OCI-LY1 (cell line): Measurements from ENCODE around the gene SLC28A3.
"Not testable (repeated sequence)": the region's sequence is repeated elsewhere in the genome, so short reads cannot be mapped to it uniquely, and the experiment has no call there.

Experiments
- H2AFZ ChIP-seq: fragments of 200-600 bp; sonication (generic), shearing (Covaris generic); 2 replicates; pipeline ENCODE4 v1.6.0; 2014; ENCODE audit warnings: antibody characterized with exemption, mild to moderate bottlenecking, low read length
- H3F3A ChIP-seq: fragments of 200-600 bp; sonication (generic), shearing (Covaris generic); 2 replicates; pipeline ENCODE4 v1.6.0; 2014; ENCODE audit warnings: mild to moderate bottlenecking, antibody characterized with exemption, low read length, moderate library complexity; ENCODE audit not compliant: insufficient read depth
- H3K27ac ChIP-seq: fragments of 200-600 bp; sonication (generic); 2 replicates; pipeline ENCODE4 v1.5.1; 2014; ENCODE audit warnings: low read length, mixed run types, mild to moderate bottlenecking, low read depth; ENCODE audit not compliant: poor library complexity, severe bottlenecking
- H3K27me3 ChIP-seq: fragments of 200-600 bp; sonication (generic); 2 replicates; pipeline ENCODE4 v1.6.0; 2014; ENCODE audit warnings: antibody characterized with exemption, mild to moderate bottlenecking, low read length, moderate library complexity; ENCODE audit not compliant: insufficient read depth
- H3K36me3 ChIP-seq: fragments of 200-600 bp; sonication (generic); 2 replicates; pipeline ENCODE4 v1.6.1; 2014; ENCODE audit warnings: mild to moderate bottlenecking, antibody characterized with exemption, low read length, moderate library complexity, mixed read lengths; ENCODE audit not compliant: insufficient read depth
- H3K4me1 ChIP-seq: fragments of 200-600 bp; sonication (generic); 2 replicates; pipeline ENCODE4 v1.5.1; 2014; ENCODE audit warnings: mild to moderate bottlenecking, low read length, moderate library complexity; ENCODE audit not compliant: insufficient read depth, severe bottlenecking
- H3K4me2 ChIP-seq: fragments of 200-600 bp; sonication (generic), shearing (Covaris generic); 2 replicates; pipeline ENCODE4 v1.6.1; 2014; ENCODE audit warnings: low read length
- H3K4me3 ChIP-seq: fragments of 200-600 bp; sonication (generic); 2 replicates; pipeline ENCODE4 v1.5.1; 2014; ENCODE audit warnings: low read length, low read depth, mild to moderate bottlenecking, mixed read lengths; ENCODE audit not compliant: poor library complexity, severe bottlenecking
- H3K79me2 ChIP-seq: fragments of 200-600 bp; shearing (Covaris generic); 2 replicates; pipeline ENCODE4 v1.6.1; 2016; ENCODE audit warnings: mixed run types, low read length, mixed read lengths; ENCODE audit not compliant: insufficient read depth
- H3K9ac ChIP-seq: fragments of 200-600 bp; sonication (generic), shearing (Covaris generic); 2 replicates; pipeline ENCODE4 v1.6.1; 2014; ENCODE audit warnings: mild to moderate bottlenecking, low read length, mixed read lengths
- H3K9me2 ChIP-seq: fragments of 200-600 bp; sonication (generic), shearing (Covaris generic); 2 replicates; pipeline ENCODE4 v1.6.1; 2014; ENCODE audit warnings: low read depth, mild to moderate bottlenecking, low read length, mixed read lengths
- H3K9me3 ChIP-seq: fragments of 200-600 bp; shearing (Covaris generic); 2 replicates; pipeline ENCODE4 v1.6.1; 2014; ENCODE audit warnings: low read length, mixed read lengths
- H4K20me1 ChIP-seq: fragments of 200-600 bp; sonication (generic), shearing (Covaris generic); 2 replicates; pipeline ENCODE4 v1.6.0; 2016; ENCODE audit warnings: mild to moderate bottlenecking, low read length; ENCODE audit not compliant: insufficient read depth
- EZH2 ChIP-seq: fragments of 200-600 bp; sonication (generic), shearing (Covaris generic); IDR thresholded peaks from 2 replicates; pipeline ENCODE4 v1.8.0; 2017; ENCODE audit warnings: borderline replicate concordance, mixed run types, mild to moderate bottlenecking, antibody characterized with exemption, low read length, moderate library complexity, mixed read lengths
- TF ChIP-seq, protein P1 (sequence below): fragments of 200-600 bp; sonication (generic), shearing (Covaris generic); IDR thresholded peaks from 2 replicates; pipeline ENCODE4 v1.5.1; 2017; ENCODE audit warnings: mild to moderate bottlenecking, antibody characterized with exemption, low read length, moderate library complexity, mixed read lengths

SLC28A3 gene

GRCh38 chr9:84340535-84340934, at the start of gene SLC28A3:
TSS of gene SLC28A3 (minus strand) at chr9:84340758. CDS start at chr9:84340633, 125 bp downstream.
- Histone ChIP-seq H3K4me3 (no peak within 1 kb of the TSS), H3K79me2 (no peaks in the 10 kb centered on the region), H3K36me3 (no peaks in the 10 kb centered on the region), H3K27ac (no peak within 1 kb of the TSS), H3F3A (no peaks in the 10 kb centered on the region), H3K9me3 (no peaks in the 10 kb centered on the region), H4K20me1 (no peaks in the 10 kb centered on the region), H3K9me2 (no peaks in the 10 kb centered on the region), H2AFZ (no peak within 1 kb of the TSS), H3K9ac (no peak within 1 kb of the TSS), H3K4me1 (no peaks in the 10 kb centered on the region), H3K27me3 (no peaks in the 10 kb centered on the region), H3K4me2 (no peak within 1 kb of the TSS)
- no peak for TF ChIP-seq EZH2
- TF ChIP-seq, protein P1, sequence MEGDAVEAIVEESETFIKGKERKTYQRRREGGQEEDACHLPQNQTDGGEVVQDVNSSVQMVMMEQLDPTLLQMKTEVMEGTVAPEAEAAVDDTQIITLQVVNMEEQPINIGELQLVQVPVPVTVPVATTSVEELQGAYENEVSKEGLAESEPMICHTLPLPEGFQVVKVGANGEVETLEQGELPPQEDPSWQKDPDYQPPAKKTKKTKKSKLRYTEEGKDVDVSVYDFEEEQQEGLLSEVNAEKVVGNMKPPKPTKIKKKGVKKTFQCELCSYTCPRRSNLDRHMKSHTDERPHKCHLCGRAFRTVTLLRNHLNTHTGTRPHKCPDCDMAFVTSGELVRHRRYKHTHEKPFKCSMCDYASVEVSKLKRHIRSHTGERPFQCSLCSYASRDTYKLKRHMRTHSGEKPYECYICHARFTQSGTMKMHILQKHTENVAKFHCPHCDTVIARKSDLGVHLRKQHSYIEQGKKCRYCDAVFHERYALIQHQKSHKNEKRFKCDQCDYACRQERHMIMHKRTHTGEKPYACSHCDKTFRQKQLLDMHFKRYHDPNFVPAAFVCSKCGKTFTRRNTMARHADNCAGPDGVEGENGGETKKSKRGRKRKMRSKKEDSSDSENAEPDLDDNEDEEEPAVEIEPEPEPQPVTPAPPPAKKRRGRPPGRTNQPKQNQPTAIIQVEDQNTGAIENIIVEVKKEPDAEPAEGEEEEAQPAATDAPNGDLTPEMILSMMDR: no peak

GRCh38 chr9:84390254-84390653, 49.7 kb upstream of the SLC28A3 start:
- H3K27ac ChIP-seq, H3K27me3 ChIP-seq, H3K4me2 ChIP-seq, H3K9ac ChIP-seq, H4K20me1 ChIP-seq, H3K4me3 ChIP-seq, H3F3A ChIP-seq, H3K36me3 ChIP-seq, H3K9me2 ChIP-seq, H2AFZ ChIP-seq, H3K4me1 ChIP-seq, H3K79me2 ChIP-seq, H3K9me3 ChIP-seq: not testable (repeated sequence)

DNA sequence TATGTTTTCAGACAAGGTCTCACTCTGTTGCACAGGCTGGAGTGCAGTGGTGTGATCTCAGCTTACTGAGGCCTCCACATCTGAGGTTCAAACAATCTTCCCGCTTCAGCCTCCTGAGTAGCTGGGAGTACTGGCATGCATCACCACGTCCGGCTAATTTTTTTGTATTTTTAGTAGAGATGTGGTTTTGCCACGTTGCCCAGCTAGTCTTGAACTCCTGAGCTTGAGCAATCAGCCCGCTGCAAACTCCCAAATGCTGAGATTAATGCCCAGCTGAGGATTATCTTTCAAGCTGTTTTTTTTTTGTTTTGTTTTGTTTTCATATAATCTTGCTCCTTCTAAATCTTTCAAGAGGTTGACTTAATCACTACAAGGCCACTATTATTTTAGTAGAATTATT, 47.3 kb upstream of the SLC28A3 start:
- no peaks in the 10 kb centered on the region for H3K36me3 ChIP-seq
- H2AFZ ChIP-seq: no peak overlapping the region
- H3K27ac ChIP-seq: no peak overlapping the region
- no peaks in the 10 kb centered on the region for H3K4me1 ChIP-seq
- no peaks in the 10 kb centered on the region for H3K27me3 ChIP-seq
- no peaks in the 10 kb centered on the region for H3F3A ChIP-seq
- TF ChIP-seq, protein P1: no peak
- no peak for TF ChIP-seq EZH2
- no peak overlapping the region for H3K4me2 ChIP-seq
- H4K20me1 ChIP-seq: no peaks in the 10 kb centered on the region
- no peaks in the 10 kb centered on the region for H3K79me2 ChIP-seq
- H3K9me3 ChIP-seq: no peaks in the 10 kb centered on the region
- no peaks in the 10 kb centered on the region for H3K9me2 ChIP-seq
- no peak overlapping the region for H3K9ac ChIP-seq
- H3K4me3 ChIP-seq: no peak overlapping the region

- Histone ChIP-seq H3K4me2 (no peak overlapping the region), H2AFZ (no peak overlapping the region), H3K79me2 (no peaks in the 10 kb centered on the region), H3K9ac (no peak overlapping the region), H3K4me3 (no peak overlapping the region), H4K20me1 (no peaks in the 10 kb centered on the region), H3K27me3 (no peaks in the 10 kb centered on the region), H3K9me3 (no peaks in the 10 kb centered on the region), H3K27ac (no peak overlapping the region), H3K36me3 (no peaks in the 10 kb centered on the region), H3K9me2 (no peaks in the 10 kb centered on the region), H3K4me1 (no peaks in the 10 kb centered on the region), H3F3A (no peaks in the 10 kb centered on the region)
- TF ChIP-seq EZH2: no peak
- TF ChIP-seq, protein P1: no peak
Observed at GRCh38 chr9:84386753-84387152, 46.2 kb upstream of the SLC28A3 start.
